PC-9 (cell line): ENCODE results near the gene ANKK1.

Source experiments
- EZH2 ChIP-seq: fragments of 200-600 bp; sonication (generic); IDR thresholded peaks from 2 replicates; pipeline ENCODE4 v1.8.0; 2017; ENCODE audit warnings: antibody characterized with exemption, low read depth
- TF ChIP-seq, protein P1 (sequence below): fragments of 200-600 bp; sonication (generic); conservative IDR thresholded peaks from 2 replicates; pipeline ENCODE4 v1.6.1; 2017; ENCODE audit warnings: mixed run types, antibody characterized with exemption, mild to moderate bottlenecking, moderate library complexity

DNA sequence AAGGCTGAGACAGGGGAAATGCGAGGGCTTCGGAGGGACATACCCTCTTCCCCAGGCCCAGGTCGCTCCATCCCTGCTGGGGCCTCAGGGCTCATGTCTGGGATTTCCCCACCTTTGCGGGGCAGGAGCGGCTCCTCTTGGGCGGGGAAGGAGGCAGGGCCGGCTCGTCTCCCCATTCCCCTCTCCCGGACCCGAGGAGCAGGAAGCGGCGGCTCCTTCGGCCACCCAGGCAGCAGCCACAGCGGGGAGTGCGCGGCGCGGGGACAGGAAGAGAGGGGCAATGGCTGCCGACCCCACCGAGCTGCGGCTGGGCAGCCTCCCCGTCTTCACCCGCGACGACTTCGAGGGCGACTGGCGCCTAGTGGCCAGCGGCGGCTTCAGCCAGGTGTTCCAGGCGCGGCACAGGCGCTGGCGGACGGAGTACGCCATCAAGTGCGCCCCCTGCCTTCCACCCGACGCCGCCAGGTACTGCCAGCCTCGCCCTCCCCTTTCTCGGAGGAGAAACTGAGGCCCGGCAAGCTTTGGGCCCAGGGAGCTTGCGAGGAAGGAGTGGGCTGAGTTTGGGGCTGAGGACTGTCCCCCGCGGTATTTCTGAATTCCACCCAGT is at the start of gene ANKK1:
- TF ChIP-seq, protein P1, sequence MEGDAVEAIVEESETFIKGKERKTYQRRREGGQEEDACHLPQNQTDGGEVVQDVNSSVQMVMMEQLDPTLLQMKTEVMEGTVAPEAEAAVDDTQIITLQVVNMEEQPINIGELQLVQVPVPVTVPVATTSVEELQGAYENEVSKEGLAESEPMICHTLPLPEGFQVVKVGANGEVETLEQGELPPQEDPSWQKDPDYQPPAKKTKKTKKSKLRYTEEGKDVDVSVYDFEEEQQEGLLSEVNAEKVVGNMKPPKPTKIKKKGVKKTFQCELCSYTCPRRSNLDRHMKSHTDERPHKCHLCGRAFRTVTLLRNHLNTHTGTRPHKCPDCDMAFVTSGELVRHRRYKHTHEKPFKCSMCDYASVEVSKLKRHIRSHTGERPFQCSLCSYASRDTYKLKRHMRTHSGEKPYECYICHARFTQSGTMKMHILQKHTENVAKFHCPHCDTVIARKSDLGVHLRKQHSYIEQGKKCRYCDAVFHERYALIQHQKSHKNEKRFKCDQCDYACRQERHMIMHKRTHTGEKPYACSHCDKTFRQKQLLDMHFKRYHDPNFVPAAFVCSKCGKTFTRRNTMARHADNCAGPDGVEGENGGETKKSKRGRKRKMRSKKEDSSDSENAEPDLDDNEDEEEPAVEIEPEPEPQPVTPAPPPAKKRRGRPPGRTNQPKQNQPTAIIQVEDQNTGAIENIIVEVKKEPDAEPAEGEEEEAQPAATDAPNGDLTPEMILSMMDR: no peak
- no peak for TF ChIP-seq EZH2
